Tibial nerve (tissue), 4 donors: ENCODE data around the gene PRKAB1.

ENCODE experiments used
- EP300 ChIP-seq, 2 donors: sonication (generic); formaldehyde crosslinking; IDR thresholded peaks; one replicate each; pipeline ENCODE4 v1.6.1; 2017; ENCODE audit warnings: antibody characterized with exemption in 2 of 2, mild to moderate bottlenecking in 1 of 2
- POLR2A ChIP-seq, 2 donors: fragments of 450-650 bp; IDR thresholded peaks; one replicate each; pipeline ENCODE4 v1.6.1; 2017; ENCODE audit warnings: antibody characterized with exemption in 2 of 2, mild to moderate bottlenecking in 2 of 2, moderate library complexity in 2 of 2
- TF ChIP-seq, protein P1 (sequence below), 5 experiments: fragments of 200-600 bp in 3 of 5; fragments of 450-650 bp in 2 of 5; sonication (generic) in 3 of 5; IDR thresholded peaks; one replicate each; pipeline ENCODE4 v1.5.1; 2016 to 2019; ENCODE audit warnings: antibody characterized with exemption in 5 of 5, mild to moderate bottlenecking in 3 of 5, moderate library complexity in 2 of 5

DNA sequence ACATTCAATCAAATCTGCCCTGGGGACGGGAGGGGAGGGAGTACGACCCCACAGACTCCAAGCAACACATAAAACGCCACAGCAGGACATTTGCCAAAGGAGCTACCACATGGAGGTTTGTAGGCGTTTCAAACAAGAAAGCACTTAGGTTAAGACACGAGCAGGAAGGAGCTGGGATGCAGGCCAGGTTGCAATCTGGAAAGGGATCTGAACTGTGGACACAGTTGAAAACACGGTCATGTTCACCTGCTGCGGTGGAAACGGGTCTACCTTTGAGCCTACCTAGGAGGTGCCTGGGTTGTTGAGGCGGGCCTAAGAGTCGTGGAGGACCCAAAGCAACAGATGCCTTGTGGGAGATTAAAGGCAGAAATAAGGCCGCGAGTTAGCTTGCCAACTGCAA is 18.4 kb downstream of the PRKAB1 start:
- TF ChIP-seq, protein P1, sequence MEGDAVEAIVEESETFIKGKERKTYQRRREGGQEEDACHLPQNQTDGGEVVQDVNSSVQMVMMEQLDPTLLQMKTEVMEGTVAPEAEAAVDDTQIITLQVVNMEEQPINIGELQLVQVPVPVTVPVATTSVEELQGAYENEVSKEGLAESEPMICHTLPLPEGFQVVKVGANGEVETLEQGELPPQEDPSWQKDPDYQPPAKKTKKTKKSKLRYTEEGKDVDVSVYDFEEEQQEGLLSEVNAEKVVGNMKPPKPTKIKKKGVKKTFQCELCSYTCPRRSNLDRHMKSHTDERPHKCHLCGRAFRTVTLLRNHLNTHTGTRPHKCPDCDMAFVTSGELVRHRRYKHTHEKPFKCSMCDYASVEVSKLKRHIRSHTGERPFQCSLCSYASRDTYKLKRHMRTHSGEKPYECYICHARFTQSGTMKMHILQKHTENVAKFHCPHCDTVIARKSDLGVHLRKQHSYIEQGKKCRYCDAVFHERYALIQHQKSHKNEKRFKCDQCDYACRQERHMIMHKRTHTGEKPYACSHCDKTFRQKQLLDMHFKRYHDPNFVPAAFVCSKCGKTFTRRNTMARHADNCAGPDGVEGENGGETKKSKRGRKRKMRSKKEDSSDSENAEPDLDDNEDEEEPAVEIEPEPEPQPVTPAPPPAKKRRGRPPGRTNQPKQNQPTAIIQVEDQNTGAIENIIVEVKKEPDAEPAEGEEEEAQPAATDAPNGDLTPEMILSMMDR (IDR thresholded peaks at IDR 0.05), result no peak
- TF ChIP-seq POLR2A (IDR thresholded peaks at IDR 0.05) (no peak), EP300 (IDR thresholded peaks at IDR 0.05) (no peak)
